ENCODE measurements around the gene PCMTD2. TPM values are rescaled to one million over a fixed set of nuclear protein-coding genes. Genes with fewer than 3 reads are reported as not detected.

The PCMTD2 gene
- polyA plus RNA-seq, 1 of the 3 experiments (the other 2 are of a cell fraction): 50.7 TPM

- Histone ChIP-seq H3K9me2 (no peaks in the 10 kb centered on the region), H3K4me1 (ENCODE audit: control insufficient read depth in 1 of 2, insufficient read depth in 2 of 2, low read depth in 1 of 2, low read length in 1 of 2) (peaks cover 0 to 15% of the 10 kb centered on the region in 2 experiments; a peak in 2 of 4 replicates), H3K27me3 (ENCODE audit: insufficient read depth) (no peaks in the 10 kb centered on the region; the same call in 1 of the 2 replicates), H3K27ac (ENCODE audit: low read depth in 2 of 2, low read length in 1 of 2) (peak overlapping the region in 1 of 2 experiments; percentile 40; a peak in 1 of 4 replicates), H3K9me3 (no peaks in the 10 kb centered on the region), H3K36me3 (replicated peaks in 1 of 2; ENCODE audit: control insufficient read depth in 1 of 2, insufficient read depth in 2 of 2, low read length in 1 of 2) (no peaks in the 10 kb centered on the region), H3K4me3 (ENCODE audit: low read depth in 2 of 2, low read length in 1 of 2) (no peak overlapping the region; a peak in 1 of 4 replicates), H3K9ac (no peak overlapping the region), H3K4me2 (peak overlapping the region; percentile 12; the same call in 1 of the 2 replicates), H2AFZ (ENCODE audit: low read depth) (no peak overlapping the region), H3F3A (replicated peaks; ENCODE audit: insufficient read depth) (no peaks in the 10 kb centered on the region), H3K79me2 (ENCODE audit: insufficient read depth) (no peaks in the 10 kb centered on the region), H4K20me1 (ENCODE audit: insufficient read depth) (no peaks in the 10 kb centered on the region)
- ChIA-PET CTCF (no interaction called here), POLR2A (no interaction called here)
- TF ChIP-seq SMC3 (IDR thresholded peaks at IDR 0.05; ENCODE audit: low read depth, low read length) (no peak), NRF1 (IDR thresholded peaks at IDR 0.05; ENCODE audit: low read depth, low read length) (no peak), EZH2phosphoT487 (IDR thresholded peaks at IDR 0.05; ENCODE audit: borderline replicate concordance, low read depth) (no peak)
- WGBS (ENCODE audit: low lambda C conversion rate): 72% methylated on average over 11 of the region's 13 CpGs
- DNase-seq: no peak
These were observed 32.0 kb upstream of the PCMTD2 start for GRCh38 chr20:64223526-64224067.

- no peak for DNase-seq
- H3K9me3 ChIP-seq: no peaks in the 10 kb centered on the region
- TF ChIP-seq JUND (IDR thresholded peaks at IDR 0.05) (0 out of 2 replicates have a peak, but pooled peaks have one; percentile 12), TCF12 (IDR thresholded peaks at IDR 0.05) (peak; percentile 21; the same call in 1 of the 2 replicates), RFX5 (IDR thresholded peaks at IDR 0.05; ENCODE audit: low read length) (no peak), FOSL2 (IDR thresholded peaks at IDR 0.05; ENCODE audit: borderline replicate concordance, low read depth) (peak; percentile 34; the same call in 1 of the 2 replicates)
- no peaks in the 10 kb centered on the region for H4K20me1 ChIP-seq (ENCODE audit: insufficient read depth)
- ChIA-PET CTCF (no interaction called here), POLR2A (no interaction called here)
- no peaks in the 10 kb centered on the region for H3K36me3 ChIP-seq (replicated peaks in 1 of 2; ENCODE audit: control insufficient read depth in 1 of 2, insufficient read depth in 2 of 2, low read length in 1 of 2)
- peaks cover 3 to 15% of the 10 kb centered on the region in 2 experiments; a peak in 2 of 4 replicates for H3K4me1 ChIP-seq (ENCODE audit: control insufficient read depth in 1 of 2, insufficient read depth in 2 of 2, low read depth in 1 of 2, low read length in 1 of 2)
- peak overlapping the region in 1 of 2 experiments; percentile 48; a peak in 2 of 4 replicates for H3K27ac ChIP-seq (ENCODE audit: low read depth in 2 of 2, low read length in 1 of 2)
- WGBS (ENCODE audit: low lambda C conversion rate): 57% methylated on average over 10 of the region's 10 CpGs
- no peak overlapping the region for H2AFZ ChIP-seq (ENCODE audit: low read depth)
- H3K4me2 ChIP-seq: peak overlapping the region; percentile 12
- H3K79me2 ChIP-seq (ENCODE audit: insufficient read depth): no peaks in the 10 kb centered on the region
- H3K27me3 ChIP-seq (ENCODE audit: insufficient read depth): no peaks in the 10 kb centered on the region
- H3K9me2 ChIP-seq: no peaks in the 10 kb centered on the region
- H3K4me3 ChIP-seq (ENCODE audit: low read depth in 2 of 2, low read length in 1 of 2): no peak overlapping the region
- H3F3A ChIP-seq (replicated peaks; ENCODE audit: insufficient read depth): no peaks in the 10 kb centered on the region
- H3K9ac ChIP-seq: no peak overlapping the region
These were observed 31.0 kb upstream of the PCMTD2 start for GRCh38 chr20:64224351-64225170.

DNA sequence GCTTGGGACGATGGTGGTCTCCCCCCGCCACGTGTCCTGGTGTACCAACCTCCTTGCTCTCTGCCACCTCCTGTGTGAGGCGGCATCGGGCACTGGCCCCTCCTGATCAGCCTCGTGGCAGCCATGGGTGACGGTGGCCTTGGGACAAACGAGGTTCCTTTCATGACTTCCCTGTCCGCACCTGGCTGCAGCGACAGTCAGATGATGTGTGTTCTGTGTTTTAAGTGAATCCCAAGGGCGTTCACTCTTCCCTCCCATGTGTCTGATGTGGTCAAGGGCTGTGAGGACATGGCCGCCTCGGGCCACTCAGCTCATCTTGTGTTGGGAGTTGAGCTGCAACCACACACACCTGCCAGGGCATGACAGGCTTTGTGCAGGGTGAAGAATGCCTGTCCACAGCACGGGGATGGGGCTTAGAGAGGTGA is 30.4 kb upstream of the PCMTD2 start:
- H3F3A ChIP-seq (replicated peaks; ENCODE audit: insufficient read depth): no peaks in the 10 kb centered on the region
- no peak overlapping the region for H3K4me3 ChIP-seq (ENCODE audit: low read depth in 2 of 2, low read length in 1 of 2)
- ChIA-PET POLR2A (no interaction called here), CTCF (no interaction called here)
- peaks cover 5 to 15% of the 10 kb centered on the region in 2 experiments; a peak in 2 of 4 replicates for H3K4me1 ChIP-seq (ENCODE audit: control insufficient read depth in 1 of 2, insufficient read depth in 2 of 2, low read depth in 1 of 2, low read length in 1 of 2)
- no peaks in the 10 kb centered on the region for H3K36me3 ChIP-seq (replicated peaks in 1 of 2; ENCODE audit: control insufficient read depth in 1 of 2, insufficient read depth in 2 of 2, low read length in 1 of 2)
- no peaks in the 10 kb centered on the region for H3K9me3 ChIP-seq
- no peak overlapping the region for H3K9ac ChIP-seq
- no peak for DNase-seq
- H3K27me3 ChIP-seq (ENCODE audit: insufficient read depth): no peaks in the 10 kb centered on the region
- 71% methylated on average over 14 of the region's 14 CpGs for WGBS (ENCODE audit: low lambda C conversion rate)
- no peak overlapping the region for H2AFZ ChIP-seq (ENCODE audit: low read depth)
- TF ChIP-seq RAD21 (IDR thresholded peaks at IDR 0.05; ENCODE audit: low read length): no peak
- TF ChIP-seq GATA2 (CRISPR knock-in tag; IDR thresholded peaks at IDR 0.05): no peak
- no peak for TF ChIP-seq RFX5 (IDR thresholded peaks at IDR 0.05; ENCODE audit: low read length)
- no peak for TF ChIP-seq PBX3 (IDR thresholded peaks at IDR 0.05)
- no peak for TF ChIP-seq FOXJ3 (CRISPR knock-in tag; IDR thresholded peaks at IDR 0.05)
- TF ChIP-seq, protein P1, sequence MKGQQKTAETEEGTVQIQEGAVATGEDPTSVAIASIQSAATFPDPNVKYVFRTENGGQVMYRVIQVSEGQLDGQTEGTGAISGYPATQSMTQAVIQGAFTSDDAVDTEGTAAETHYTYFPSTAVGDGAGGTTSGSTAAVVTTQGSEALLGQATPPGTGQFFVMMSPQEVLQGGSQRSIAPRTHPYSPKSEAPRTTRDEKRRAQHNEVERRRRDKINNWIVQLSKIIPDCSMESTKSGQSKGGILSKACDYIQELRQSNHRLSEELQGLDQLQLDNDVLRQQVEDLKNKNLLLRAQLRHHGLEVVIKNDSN (IDR thresholded peaks at IDR 0.05; ENCODE audit: borderline replicate concordance, low read depth): no peak
- TF ChIP-seq JUND (IDR thresholded peaks at IDR 0.05): no peak
- TF ChIP-seq USF2 (IDR thresholded peaks at IDR 0.05; ENCODE audit: borderline replicate concordance, low read depth, low read length): no peak
- no peak for TF ChIP-seq MAX (IDR thresholded peaks at IDR 0.05; ENCODE audit: low read depth)
- TF ChIP-seq NFIC (IDR thresholded peaks at IDR 0.05; ENCODE audit: borderline replicate concordance): no peak
- no peak for TF ChIP-seq TAF1 (IDR thresholded peaks at IDR 0.05; ENCODE audit: borderline replicate concordance, low read depth, low read length)
- no peak for TF ChIP-seq GABPA (IDR thresholded peaks at IDR 0.05; ENCODE audit: low read depth)
- no peak for TF ChIP-seq FOXM1 (IDR thresholded peaks at IDR 0.05; ENCODE audit: low read depth)
- TF ChIP-seq FOSL2 (IDR thresholded peaks at IDR 0.05; ENCODE audit: borderline replicate concordance, low read depth): no peak
- no peak for TF ChIP-seq NRF1 (IDR thresholded peaks at IDR 0.05; ENCODE audit: low read depth, low read length)
- no peaks in the 10 kb centered on the region for H3K9me2 ChIP-seq
- H3K4me2 ChIP-seq: no peak overlapping the region; the same call in 1 of the 2 replicates
- H3K79me2 ChIP-seq (ENCODE audit: insufficient read depth): no peaks in the 10 kb centered on the region
- H4K20me1 ChIP-seq (ENCODE audit: insufficient read depth): no peaks in the 10 kb centered on the region
- H3K27ac ChIP-seq (ENCODE audit: low read depth in 2 of 2, low read length in 1 of 2): no peak overlapping the region
